Activated T-cell treated with anti-CD3 and anti-CD28 coated beads for 4 hours (primary cell): Measurements from ENCODE around the gene ANKRD55.
"Not testable (repeated sequence)": the region's sequence is repeated elsewhere in the genome, so short reads cannot be mapped to it uniquely, and the experiment has no call there.

Source experiments
- DNase-seq: peaks from one replicate; pipeline ENCODE4 v3.0.0-alpha.2; 2020

ANKRD55 gene

DNA sequence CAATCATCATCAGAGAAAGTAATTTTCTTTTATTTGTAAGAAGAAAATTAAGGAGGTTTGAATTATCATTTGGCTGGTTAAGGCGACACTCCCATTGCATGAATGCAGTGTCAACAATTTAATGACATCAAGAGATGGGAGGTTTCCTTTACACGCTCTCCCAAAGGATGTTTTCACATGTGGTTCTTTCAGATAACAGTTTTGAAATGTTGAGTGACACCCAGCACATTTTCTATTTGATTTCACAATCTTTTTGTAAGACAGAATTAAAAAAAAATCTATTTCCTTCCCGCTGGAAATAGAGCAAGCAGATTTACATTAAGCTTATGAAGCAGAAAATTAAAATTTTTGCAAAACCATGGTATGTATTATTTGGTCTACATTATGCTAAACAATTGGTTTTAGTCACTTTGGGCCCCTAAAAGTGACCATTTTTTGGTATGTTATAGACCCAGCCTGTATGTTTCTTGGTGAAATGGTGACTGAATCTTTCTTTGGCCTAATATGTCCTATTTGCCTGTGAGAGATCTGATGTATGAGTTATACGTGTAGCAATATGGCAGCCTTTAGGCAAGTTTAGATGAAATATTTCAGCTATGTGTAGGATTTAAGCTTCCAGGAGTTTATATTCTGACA, 18.9 kb upstream of the ANKRD55 start:
- no peak for DNase-seq

DNA sequence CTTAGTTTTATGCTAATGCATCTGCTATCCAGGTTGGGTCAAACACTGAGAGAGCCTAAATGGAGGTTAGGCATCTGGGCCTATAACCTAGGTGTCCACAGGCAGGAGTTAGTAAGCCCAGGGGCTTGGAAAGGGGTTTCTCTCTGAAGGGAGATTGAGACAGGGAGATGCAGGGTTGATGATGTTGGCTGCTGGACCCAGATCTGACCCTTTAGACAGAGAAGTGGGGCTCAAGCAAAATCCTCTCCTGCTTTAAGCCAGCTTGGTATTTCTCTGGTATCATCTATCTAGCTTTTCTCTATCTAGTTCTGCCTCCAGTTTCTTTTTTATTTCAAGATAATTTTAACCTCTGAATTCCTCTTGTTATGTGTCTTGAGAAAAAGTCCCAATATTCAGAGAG, 18.3 kb upstream of the ANKRD55 start:
- DNase-seq: no peak

DNA sequence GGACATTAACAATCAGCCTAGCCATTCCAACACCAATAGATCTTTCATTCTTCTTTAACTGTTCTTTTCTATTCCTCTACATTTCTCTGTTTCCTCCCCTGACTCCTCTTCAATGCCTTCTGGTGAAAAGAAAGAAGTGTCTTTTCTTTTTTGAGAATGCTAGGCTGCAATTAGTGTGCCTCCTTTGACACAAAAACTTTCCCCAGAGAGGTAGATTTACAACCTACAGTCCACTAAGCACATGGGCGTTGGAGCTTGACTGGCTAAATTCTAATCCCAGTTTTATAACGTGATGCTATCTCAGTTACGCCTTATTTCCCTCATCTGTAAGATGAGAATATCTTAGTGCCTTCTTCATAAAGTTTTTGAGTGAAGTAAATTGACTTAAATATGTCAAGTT, 16.9 kb upstream of the ANKRD55 start:
- DNase-seq: no peak

DNA sequence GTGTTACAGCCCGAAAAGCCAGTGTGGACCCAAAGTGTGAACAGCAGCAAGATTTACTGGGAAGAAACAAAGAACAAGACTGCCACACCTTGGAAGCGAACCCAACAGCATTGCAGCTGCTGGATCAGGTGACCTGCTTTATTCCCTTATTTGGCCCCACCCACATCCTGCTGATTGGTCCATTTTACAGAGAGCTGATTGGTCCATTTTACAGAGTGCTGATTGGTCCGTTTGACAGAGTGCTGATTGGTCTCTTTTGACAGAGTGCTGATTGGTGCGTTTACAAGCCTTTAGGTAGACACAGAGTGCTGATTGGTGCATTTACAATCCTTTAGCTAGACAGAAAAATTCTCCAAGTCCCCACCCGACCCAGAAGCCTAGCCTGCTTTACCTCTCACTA, 16.0 kb upstream of the ANKRD55 start:
- DNase-seq: not testable (repeated sequence)

DNA sequence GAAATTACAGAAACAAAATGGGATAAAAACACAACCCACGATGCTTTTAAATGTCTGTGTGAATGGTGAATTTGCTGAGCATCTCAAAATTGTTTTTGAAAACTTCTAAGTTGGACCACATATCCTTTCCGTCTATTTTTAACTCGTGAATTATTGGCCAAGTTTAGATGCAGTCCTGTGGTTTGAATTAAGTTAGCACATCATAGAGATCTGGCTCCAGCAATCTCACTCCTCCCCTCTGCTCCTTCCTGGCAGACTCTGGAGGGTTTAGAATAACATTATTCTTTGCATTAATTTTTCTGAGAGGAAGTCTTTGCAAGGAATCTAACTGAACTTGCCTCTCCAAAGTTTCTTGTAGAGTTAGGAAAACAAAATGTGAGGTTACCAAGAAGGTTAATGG, 14.5 kb upstream of the ANKRD55 start:
- DNase-seq: no peak

DNA sequence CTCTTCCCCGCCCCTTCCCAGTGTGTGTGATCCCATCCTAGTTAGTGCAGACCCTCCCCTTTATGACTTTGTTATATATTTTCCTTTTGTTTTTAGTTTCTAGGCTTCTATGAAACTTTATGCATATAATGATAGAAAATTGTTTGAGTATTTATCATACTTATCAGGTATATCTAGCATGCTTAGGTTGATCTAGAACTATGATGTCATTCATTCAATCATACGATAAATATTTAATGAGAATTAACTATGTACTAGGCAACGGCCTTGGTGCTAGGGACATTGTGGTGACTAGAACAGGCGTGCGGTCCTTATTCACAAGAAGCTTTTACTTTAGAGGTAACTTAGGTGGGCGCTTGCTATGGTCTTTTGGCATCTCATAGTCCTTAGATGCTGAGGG, 13.6 kb upstream of the ANKRD55 start:
- DNase-seq: no peak

DNA sequence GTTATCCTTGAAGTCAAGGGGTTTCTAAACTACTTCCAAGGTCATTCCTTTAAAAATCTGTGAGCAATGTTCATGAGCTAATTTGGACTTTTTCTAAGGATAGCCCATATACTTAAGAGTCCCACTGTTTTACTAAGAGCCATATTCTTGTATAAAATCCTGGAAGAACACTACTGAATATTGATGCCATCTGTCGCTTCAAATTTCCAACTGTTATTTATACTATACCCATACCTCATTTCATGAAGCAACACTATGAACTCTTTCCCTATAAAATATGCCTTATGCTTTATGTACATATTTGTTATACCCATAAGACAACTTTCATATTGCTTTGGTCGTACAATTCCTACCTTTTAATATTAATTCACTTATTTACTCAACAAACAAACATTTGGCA, 12.4 kb upstream of the ANKRD55 start:
- no peak for DNase-seq

DNA sequence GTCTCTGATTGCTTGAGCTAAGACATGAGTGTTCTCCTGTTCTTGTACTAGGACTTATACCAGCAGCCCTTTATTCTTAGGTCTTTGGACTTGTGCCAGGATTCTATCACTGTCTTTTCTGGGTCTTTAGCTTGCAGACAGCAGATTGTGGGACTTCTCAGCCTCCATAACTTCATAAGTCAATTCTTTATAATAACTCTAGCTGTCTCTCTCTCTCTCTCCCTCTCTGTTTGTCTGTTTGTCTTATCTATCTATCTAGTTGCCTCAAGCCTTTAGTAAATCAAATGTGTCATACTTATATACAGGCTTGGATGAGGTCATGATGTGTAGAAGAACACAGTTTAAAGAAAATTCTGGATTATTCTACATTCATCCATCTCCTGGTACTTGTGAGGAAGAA, 11.5 kb upstream of the ANKRD55 start:
- no peak for DNase-seq

DNA sequence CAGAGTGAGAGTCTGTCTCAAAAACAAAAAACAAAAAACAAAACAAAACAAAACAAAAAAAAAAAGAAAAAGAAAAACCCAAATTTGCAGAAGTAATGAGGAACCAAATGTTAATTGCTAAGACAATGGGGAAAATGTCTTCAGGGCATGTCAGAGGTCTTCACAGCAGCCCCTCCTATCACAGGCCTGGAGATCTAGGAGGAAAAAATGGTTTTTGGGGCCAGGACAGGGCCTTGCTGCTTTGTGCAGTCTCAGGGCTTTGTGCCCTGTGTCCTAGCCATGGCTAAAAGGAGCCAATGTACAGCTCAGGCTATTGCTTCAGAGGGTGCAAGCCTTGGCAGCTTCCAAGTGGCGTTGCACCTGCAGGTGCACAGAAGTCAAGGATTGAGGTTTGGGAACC, 9.1 kb upstream of the ANKRD55 start:
- not testable (repeated sequence) for DNase-seq

DNA sequence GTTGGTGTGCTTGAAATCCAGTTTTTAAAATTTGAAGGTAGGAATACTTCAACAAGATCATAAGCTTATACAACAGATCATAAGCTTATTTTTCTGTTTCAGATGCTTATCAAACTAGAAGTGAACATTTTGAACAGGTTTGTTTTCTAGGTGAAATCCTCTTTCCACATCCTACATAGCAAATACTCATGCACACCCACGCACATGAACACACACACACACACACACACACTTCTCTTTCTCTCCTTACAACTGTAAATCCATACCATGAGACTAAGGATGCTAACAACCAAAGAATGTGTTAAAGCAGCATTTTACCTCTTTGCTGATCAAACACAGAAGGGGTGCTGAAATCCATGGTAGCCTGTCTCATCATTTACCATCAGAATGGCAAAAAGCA, 592 bp downstream of the ANKRD55 start:
- DNase-seq: no peak

DNA sequence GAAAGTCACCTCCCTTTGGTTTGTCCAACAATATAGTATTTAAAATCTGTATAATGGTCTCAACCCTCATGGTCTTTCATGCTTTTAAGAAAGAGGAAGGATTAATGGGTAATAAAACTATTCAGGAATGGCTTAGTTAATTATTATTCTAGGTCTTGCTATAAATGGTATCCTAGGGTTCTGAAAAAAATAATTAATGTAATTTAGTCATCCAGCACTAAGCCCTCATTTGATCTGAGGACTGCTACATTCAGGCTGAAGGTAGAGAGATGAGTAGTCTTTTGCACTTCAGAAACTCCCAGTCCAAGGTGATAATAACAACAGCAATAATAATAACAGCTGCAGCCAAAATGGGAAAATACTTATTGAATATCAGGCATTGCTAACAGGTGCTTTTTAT, 2.6 kb downstream of the ANKRD55 start:
- DNase-seq: no peak

DNA sequence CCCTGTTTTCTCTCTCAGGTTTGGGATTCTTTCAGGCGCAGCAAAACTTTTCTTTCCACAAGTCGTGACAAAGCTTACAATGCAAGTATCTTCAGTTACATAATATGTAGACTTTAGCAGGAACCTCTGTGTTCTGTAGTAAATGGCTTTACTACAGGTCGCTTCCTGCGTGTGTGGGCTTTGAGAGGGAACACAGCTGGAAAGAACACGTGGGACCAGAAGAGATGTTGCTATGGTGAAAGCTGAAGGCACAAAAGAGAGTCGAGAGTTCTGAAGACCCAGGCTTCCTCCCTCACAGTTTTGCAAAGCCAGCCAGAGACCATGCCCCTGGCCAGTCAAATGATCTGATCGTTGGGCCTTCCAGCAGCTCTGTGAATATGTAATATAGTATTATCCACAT, 4.0 kb downstream of the ANKRD55 start:
- no peak for DNase-seq

DNA sequence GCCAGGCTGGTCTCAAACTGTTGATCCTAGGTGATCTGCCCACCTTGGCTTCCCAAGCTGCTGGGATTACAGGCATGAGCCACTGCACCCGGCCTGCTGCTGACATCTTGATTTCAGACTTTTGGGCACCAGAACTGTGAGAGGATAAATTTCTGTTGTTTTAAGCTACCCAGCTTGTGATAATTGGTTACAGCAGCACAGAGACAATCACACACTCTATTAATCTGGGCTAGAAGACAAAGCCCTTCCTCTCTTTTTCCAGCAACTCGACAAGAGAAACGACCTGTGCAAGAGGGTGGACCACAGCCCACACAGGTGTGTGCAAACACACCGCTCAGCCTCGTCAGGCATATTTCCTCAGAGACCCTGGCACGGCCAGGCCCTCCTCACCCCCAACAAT, 4.5 kb downstream of the ANKRD55 start:
- no peak for DNase-seq

DNA sequence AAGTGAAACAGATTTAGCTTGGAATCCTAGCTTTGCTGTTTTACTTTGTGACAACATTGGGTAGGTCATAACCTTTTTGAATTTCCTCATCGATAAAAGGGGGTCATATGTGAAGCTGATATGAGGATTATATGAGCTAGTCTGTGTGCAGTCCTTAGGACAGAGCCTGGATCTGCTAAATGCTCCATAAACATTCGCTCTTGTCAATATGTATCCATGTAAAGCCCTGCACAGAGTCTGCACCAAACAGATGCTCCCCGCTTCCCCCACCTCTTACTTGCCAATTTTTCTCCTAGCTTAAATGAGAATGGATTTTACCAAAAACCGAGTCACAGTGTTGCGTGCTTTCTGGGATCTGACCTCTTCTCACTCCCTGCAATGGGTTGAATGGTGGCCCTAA, 5.4 kb downstream of the ANKRD55 start:
- no peak for DNase-seq

DNA sequence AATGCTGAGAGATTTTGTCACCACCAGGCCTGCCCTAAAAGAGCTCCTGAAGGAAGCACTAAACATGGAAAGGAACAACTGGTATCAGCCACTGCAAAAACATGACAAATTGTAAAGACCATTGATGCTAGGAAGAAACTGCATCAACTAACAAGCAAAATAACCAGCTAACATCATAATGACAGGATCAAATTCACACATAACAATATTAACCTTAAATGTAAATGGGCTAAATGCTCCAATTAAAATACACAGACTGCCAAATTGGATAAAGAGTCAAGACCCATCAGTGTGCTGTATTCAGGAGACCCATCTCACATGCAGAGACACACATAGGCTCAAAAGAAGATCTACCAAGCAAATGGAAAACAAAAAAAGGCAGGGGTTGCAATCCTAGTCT, 9.8 kb downstream of the ANKRD55 start:
- DNase-seq: not testable (repeated sequence)

DNA sequence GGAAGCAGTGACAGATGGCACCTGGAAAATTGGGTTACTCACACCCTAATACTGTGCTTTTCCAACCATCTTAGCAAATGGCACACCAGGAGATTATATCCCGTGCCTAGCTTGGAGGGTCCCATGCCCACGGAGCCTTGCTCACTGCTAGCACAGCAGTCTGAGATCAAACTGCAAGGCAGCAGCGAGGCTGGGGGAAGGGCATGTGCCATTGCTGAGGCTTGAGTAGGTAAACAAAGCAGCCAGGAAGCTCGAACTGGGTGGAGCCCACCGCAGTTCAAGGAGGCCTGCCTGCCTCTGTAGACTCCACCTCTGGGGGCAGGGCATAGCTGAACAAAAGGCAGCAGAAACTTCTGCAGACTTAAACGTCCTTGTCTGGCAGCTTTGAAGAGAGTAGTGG, 11.5 kb downstream of the ANKRD55 start:
- DNase-seq: not testable (repeated sequence)

DNA sequence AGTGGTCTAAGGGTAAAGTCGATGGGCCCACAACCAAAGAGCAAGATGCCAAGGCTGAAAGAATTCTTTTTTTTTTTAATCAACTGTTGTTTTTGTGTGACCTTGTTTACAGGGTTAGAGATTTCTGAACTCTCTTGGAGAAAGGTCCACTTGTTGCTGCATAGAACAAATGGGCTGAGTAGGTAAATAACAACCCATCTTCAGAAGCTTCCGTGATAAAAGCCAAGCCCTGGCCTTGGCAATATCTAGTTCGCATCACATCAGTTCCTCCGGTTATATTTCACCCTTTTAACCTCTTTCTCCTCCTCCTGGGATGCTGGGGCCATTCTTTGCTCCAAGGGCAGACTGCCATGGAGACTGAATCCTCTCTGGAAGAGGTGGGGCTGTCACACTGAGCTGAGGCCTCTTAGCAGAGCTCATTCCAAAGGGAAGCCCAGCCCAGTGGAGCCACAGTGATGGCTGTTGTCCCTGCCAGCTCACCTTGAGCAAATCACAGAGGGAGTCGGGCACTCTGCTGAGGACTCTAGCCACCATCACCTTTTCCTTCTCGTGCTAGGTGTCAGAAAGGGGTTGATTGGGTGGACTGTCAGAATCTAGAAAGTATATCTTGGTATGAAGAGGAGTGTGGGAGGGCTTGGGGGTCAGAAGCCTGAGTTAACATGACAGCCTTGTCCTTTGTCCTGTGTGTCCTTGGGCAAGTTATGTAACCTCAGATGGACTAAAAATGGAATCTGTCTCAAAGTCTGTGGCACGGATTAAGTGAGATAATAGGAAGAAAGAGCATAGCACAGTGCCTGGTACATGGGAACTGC, 17.9 kb downstream of the ANKRD55 start:
- DNase-seq: no peak

DNA sequence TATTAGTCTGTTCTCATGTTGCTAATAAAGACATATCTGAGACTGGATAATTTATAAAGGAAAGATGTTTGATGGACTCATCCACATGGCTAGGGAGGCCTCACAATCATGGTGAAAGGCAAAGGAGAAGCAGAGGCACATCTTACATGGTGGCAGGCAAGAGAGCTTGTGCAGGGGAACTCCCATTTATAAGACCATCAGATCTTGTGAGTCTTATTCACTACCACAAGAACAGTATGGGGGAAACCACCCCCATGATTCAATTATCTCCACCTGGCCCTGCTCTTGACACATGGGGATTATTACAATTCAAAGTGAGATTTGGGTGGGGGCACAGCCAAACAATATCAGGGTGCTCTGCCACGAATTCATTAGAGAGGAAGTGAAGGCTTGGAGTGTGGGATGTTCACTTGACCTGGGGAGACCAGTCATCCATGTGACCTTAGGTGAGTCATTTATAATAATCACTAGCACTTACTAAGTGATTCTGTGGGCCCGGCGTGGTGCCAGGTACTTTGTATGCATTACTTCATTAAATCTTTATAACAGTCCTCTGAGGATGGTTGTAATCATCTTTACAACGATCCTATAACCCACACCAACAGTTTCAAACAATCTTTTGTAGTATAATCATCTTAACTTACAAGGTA, 19.1 kb downstream of the ANKRD55 start:
- DNase-seq: not testable (repeated sequence)

DNA sequence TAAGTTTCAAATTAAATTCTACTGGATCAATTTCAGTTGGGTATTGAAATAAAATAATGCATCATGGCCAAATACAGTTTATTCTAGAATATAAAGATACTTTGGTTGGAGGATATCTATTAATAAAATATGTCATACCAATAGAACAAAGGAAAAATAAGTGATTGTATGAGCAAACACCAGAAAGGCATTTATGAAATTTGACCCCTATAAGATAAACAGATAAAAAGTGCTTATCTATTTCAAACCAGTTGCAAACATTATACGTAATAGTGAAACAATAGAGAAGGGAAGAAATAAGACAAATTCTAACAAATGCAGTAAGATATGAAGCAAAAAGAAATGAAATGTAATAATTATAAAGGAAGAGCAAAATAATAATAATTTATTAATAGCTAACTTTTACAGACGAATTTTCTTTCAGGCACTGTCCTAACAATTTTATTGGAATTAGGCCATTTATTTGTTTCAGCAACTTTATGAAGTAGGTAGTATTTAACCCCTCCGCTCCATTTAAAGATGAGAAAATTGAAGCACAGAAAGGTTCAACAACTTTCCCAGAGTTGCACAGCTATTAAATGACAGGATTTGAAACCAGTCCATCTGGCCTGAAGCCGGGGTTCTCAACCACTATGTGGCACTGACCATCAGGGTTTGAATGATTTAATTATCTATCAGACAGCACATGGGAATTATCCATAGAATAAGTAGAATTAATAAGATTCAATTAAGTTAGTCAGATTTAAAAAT, 20.8 kb downstream of the ANKRD55 start:
- DNase-seq: no peak

DNA sequence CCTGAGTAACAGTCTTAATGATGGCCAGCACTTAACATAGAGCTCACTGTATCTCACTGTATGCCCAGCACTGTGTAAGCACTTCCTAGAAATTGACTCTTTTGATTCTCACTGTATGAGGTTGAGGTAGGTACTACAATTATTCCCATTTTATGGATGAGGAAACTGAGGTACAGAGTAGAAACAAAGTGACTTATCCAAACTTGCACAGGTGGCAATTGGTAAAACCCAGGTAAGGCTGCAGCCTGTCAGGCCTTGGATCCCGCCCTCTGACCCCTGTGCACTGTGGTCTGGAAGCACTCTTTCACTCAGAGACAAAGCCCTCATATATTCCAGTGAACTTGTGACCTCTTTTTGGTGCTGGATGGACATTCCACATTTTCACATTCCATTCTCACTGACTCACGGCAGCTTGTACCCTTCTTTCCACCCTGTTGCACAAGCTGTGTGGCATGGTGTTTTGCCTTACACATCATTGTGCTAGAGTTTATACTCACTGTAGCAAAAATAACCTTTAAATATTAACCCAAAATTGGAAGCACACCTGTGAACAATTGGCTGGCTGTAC, 21.7 kb downstream of the ANKRD55 start:
- DNase-seq: no peak

DNA sequence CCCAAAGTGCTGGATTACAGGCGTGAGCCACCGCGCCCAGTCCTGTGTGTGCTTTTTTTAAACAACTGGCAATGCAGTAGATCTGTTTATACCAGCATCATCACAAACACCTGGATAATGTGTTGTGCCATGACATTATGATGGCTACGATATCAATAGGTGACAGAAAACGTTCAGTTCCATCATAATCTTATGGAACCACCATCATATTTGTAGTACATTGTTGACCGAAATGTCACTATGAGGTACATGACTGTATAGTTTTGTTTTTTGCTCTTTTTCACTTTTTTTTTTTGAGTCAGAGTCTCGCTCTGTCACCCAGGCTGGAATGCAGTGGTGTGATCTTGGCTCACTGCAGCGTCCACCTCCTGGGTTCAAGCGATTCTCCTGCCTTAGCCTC, 24.4 kb downstream of the ANKRD55 start:
- no peak for DNase-seq

DNA sequence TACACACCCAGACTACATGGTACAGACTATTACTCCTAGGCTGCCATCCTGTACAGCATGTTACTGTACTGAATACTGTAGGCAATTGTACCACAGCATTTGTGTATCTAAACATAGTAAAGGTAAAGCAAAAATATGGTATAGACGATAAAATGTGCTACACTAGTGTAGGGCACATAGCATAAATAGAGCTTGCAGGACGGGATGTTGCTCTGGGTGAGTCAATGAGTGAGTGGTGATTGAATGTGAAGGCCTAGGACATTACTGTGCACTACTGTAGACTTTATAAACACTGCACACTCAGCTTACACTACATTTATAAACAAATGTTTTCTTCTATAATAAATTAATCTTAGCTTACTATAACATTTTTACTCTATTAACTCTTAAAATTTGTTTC, 25.6 kb downstream of the ANKRD55 start:
- no peak for DNase-seq
